GM12892 (cell line): ENCODE data around the gene BAX.

Experiments
- POLR2A ChIP-seq: IDR thresholded peaks from 2 replicates; pipeline ENCODE4 v1.6.1; 2011; ENCODE audit warnings: low read depth, low read length, control low read depth
- POLR2AphosphoS5 ChIP-seq: IDR thresholded peaks from 2 replicates; pipeline ENCODE4 v1.6.1; 2011; ENCODE audit warnings: low read depth, low read length, control low read depth
- TAF1 ChIP-seq: IDR thresholded peaks from 2 replicates; pipeline ENCODE4 v1.6.1; 2011; ENCODE audit warnings: low read depth, mild to moderate bottlenecking, control low read depth, low read length, borderline replicate concordance

DNA sequence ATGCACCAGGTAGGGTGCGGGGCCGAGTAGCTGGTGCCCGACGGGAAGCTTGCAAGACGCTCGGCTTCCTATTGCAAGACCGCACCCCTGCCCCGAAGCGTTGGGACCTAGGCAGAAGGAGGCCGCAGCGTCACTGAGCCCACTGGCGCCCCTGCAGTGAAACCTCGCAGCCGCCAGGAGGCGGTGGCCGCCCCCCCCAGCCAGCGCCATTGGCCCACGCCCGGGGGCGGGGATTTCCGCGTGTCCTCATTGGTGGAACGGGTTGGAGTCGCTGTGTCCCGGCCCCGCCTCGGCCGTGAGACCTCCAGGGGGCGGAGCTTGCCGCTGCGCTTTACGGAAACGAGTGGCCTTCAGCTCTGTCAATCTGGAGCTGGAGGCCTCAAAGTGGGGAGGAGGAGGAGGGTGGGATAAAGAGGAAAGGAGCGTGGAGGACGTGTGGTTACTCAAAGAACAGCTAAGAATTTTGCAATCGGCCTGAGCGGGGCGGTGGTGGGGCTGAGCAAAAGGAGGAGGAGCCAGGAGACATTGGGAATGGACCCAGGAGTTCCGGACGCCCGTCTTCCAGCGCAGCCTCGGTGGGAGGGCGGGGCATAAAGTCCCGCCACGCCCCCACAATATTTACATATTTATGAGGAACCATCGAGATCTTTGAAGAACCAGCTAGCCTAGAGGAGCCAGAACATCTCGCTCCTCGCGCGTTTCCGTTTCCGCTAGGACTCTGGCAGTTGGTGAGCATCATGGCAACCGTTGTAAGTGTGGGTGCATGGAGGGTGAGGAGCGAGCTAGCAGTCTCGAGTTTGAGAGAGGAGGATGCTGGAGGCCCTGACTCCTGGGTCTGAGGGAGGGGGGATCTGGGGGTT, 38.7 kb downstream of the BAX start, which contains the start of the genes GYS1 and RUVBL2:
- peak; percentile 92 for TF ChIP-seq POLR2A
- peak; percentile 94 for TF ChIP-seq POLR2AphosphoS5
- TF ChIP-seq TAF1, result peak; percentile 92
